HG03066 (cell line): Measurements from ENCODE around the gene CHI3L2.

Source experiments
- ATAC-seq: cut with Tn5 transposase; IDR thresholded peaks from one replicate; pipeline ENCODE4 v1.9.1; 2021; ENCODE audit warnings: low read depth; ENCODE audit not compliant: unreplicated experiment

Gene CHI3L2

GRCh38 chr1:111227434-111227833 lies at the start of gene CHI3L2:
CHI3L2 (plus strand) TSS chr1:111227713; CDS start chr1:111227730, 17 bp downstream.
- no peak for ATAC-seq

GRCh38 chr1:111179968-111180533 lies 47.5 kb upstream of the CHI3L2 start:
- no peak for ATAC-seq

- no peak for ATAC-seq
Observed at GRCh38 chr1:111182052-111182451, 45.5 kb upstream of the CHI3L2 start.

- no peak for ATAC-seq
Observed at GRCh38 chr1:111183308-111184069, 44.0 kb upstream of the CHI3L2 start.

- ATAC-seq: no peak
Observed at GRCh38 chr1:111184663-111185062, 42.9 kb upstream of the CHI3L2 start.

GRCh38 chr1:111190931-111191451 lies 36.5 kb upstream of the CHI3L2 start:
- no peak for ATAC-seq

GRCh38 chr1:111191496-111191895 lies 36.0 kb upstream of the CHI3L2 start:
- ATAC-seq: no peak

- ATAC-seq: no peak
Observed at GRCh38 chr1:111192074-111192473, 35.4 kb upstream of the CHI3L2 start.

GRCh38 chr1:111192658-111193519 lies 34.6 kb upstream of the CHI3L2 start:
- no peak for ATAC-seq

GRCh38 chr1:111193712-111194480 lies 33.6 kb upstream of the CHI3L2 start:
- no peak for ATAC-seq

- ATAC-seq: no peak
Observed at GRCh38 chr1:111195002-111195684, 32.4 kb upstream of the CHI3L2 start.

GRCh38 chr1:111196213-111196612 lies 31.3 kb upstream of the CHI3L2 start:
- ATAC-seq: no peak

- ATAC-seq: no peak
Observed at GRCh38 chr1:111197598-111198284, 29.8 kb upstream of the CHI3L2 start.

- ATAC-seq: no peak
Observed at GRCh38 chr1:111198836-111199235, 28.7 kb upstream of the CHI3L2 start.

- no peak for ATAC-seq
Observed at GRCh38 chr1:111199329-111199728, 28.2 kb upstream of the CHI3L2 start.

GRCh38 chr1:111199881-111200801 lies 27.4 kb upstream of the CHI3L2 start, which contains the start of gene DENND2D:
DENND2D (minus strand) TSS chr1:111200646; CDS start chr1:111200459, 187 bp downstream.
- ATAC-seq: no peak

GRCh38 chr1:111200802-111201161 lies 26.7 kb upstream of the CHI3L2 start:
- ATAC-seq: no peak
